Endothelial cell of umbilical vein (primary cell): ENCODE measurements around the gene MROH8. TPM values are rescaled to one million over a fixed set of nuclear protein-coding genes. Genes with fewer than 3 reads are reported as not detected.

Source experiments
- BruUV-seq: library from RNA; stranded (reverse); fragments of 400-500 nt; replicated peaks from 2 replicates; lab custom pipeline; 2021; lab: Mats Ljungman, UMichigan
- CTCF ChIA-PET: fragments of 300-600, 350-600 bp; sonication (Branson Sonifier 250); formaldehyde crosslinking; loops from one replicate; lab custom pipeline; 2021; ENCODE audit warnings: antibody characterized with exemption, inconsistent platforms; lab: Charles Lee
- POLR2A ChIA-PET: fragments of 300-600, 350-600 bp; sonication (Branson Sonifier 250); formaldehyde crosslinking; loops from one replicate; lab custom pipeline; 2021; ENCODE audit warnings: antibody characterized with exemption, inconsistent platforms; lab: Charles Lee
- DNase-seq: peaks from one replicate; pipeline ENCODE4 v3.0.0-alpha.2; 2011; ENCODE audit warnings: low read depth, low spot score
- FAIRE-seq: peaks from 2 replicates; lab custom pipeline; 2011; peaks lifted over from hg19 to GRCh38; lab: Jason Lieb, UNC
- H2AFZ ChIP-seq: 2 replicates; pipeline ENCODE4 v1.6.0; 2012; ENCODE audit warnings: low read depth, low read length, control low read depth, inconsistent platforms
- H3K27ac ChIP-seq: 2 replicates; pipeline ENCODE4 v1.5.1; 2011; ENCODE audit warnings: low read depth, mild to moderate bottlenecking, control low read depth, low read length, moderate library complexity; ENCODE audit not compliant: insufficient read depth
- H3K27me3 ChIP-seq, 2 experiments: 2 replicates each; pipeline versions ENCODE4 v1.6.0 to v1.6.1; 2011; ENCODE audit warnings: low read length in 2 of 2, mixed read lengths in 1 of 2; ENCODE audit not compliant: control insufficient read depth in 2 of 2, insufficient read depth in 2 of 2
- H3K36me3 ChIP-seq, 2 experiments: 2 replicates in 1 of 2; 3 replicates in 1 of 2; pipeline ENCODE4 v1.5.1; 2011; ENCODE audit warnings: low read length in 2 of 2, mild to moderate bottlenecking in 1 of 2, moderate library complexity in 1 of 2; ENCODE audit not compliant: control insufficient read depth in 2 of 2, insufficient read depth in 2 of 2; ENCODE audit errors: extremely low read depth in 1 of 2
- H3K4me1 ChIP-seq: 3 replicates; pipeline ENCODE4 v1.5.1; 2011; ENCODE audit warnings: mild to moderate bottlenecking, low read length; ENCODE audit not compliant: control insufficient read depth, insufficient read depth; ENCODE audit errors: extremely low read depth
- H3K4me2 ChIP-seq: 2 replicates; pipeline ENCODE4 v1.6.1; 2011; ENCODE audit warnings: low read length, control low read depth, mixed read lengths; ENCODE audit not compliant: insufficient read depth
- H3K4me3 ChIP-seq, 3 experiments: fragments of 200-600 bp in 1 of 3; sonication (generic), shearing (Covaris generic) in 1 of 3; replicated peaks in 1 of 3; 2 replicates each; pipeline ENCODE4 v1.5.1; 2011 to 2016; ENCODE audit warnings: control low read depth in 3 of 3, low read length in 3 of 3, mild to moderate bottlenecking in 2 of 3, inconsistent platforms in 1 of 3, low read depth in 1 of 3, moderate library complexity in 1 of 3; ENCODE audit not compliant: insufficient read depth in 1 of 3
- H3K79me2 ChIP-seq: 2 replicates; pipeline ENCODE4 v1.6.0; 2012; ENCODE audit warnings: low read length, inconsistent platforms; ENCODE audit not compliant: control insufficient read depth, insufficient read depth
- H3K9ac ChIP-seq: replicated peaks from 2 replicates; pipeline ENCODE3; 2011; ENCODE audit warnings: low read length, control low read depth; ENCODE audit not compliant: insufficient read depth; ENCODE audit errors: extremely low read depth
- H3K9me1 ChIP-seq: replicated peaks from 3 replicates; pipeline ENCODE4 v1.6.0; 2011; ENCODE audit warnings: mild to moderate bottlenecking, low read length; ENCODE audit not compliant: control insufficient read depth, insufficient read depth; ENCODE audit errors: extremely low read depth
- H3K9me3 ChIP-seq: replicated peaks from 2 replicates; pipeline ENCODE4 v1.5.1; 2012; ENCODE audit warnings: low read length, inconsistent platforms; ENCODE audit not compliant: control insufficient read depth, insufficient read depth
- H4K20me1 ChIP-seq: replicated peaks from 2 replicates; pipeline ENCODE3; 2011; ENCODE audit warnings: mild to moderate bottlenecking, low read length; ENCODE audit not compliant: control insufficient read depth, insufficient read depth; ENCODE audit errors: extremely low read depth
- EZH2 ChIP-seq: IDR thresholded peaks from 2 replicates; pipeline ENCODE4 v1.6.1; 2012; ENCODE audit warnings: borderline replicate concordance, low read depth, mild to moderate bottlenecking, moderate library complexity, low read length, inconsistent platforms; ENCODE audit not compliant: severe bottlenecking
- FOS ChIP-seq: IDR thresholded peaks from 2 replicates; pipeline ENCODE4 v1.6.1; 2011; ENCODE audit warnings: mild to moderate bottlenecking, low read length, moderate library complexity, borderline replicate concordance; ENCODE audit not compliant: insufficient read depth
- GATA2 ChIP-seq: IDR thresholded peaks from 2 replicates; pipeline ENCODE4 v1.7.0; 2011; ENCODE audit warnings: low read depth, mild to moderate bottlenecking, moderate library complexity, mixed read lengths, low read length; ENCODE audit not compliant: insufficient read length, insufficient read depth
- JUN ChIP-seq: IDR thresholded peaks from 2 replicates; pipeline ENCODE4 v1.6.1; 2011; ENCODE audit warnings: borderline replicate concordance, low read depth; ENCODE audit not compliant: insufficient read length, insufficient read depth
- MYC ChIP-seq: IDR thresholded peaks from one replicate; pipeline ENCODE4 v1.6.1; 2011; ENCODE audit warnings: mild to moderate bottlenecking, low read depth, low read length
- POLR2A ChIP-seq: IDR thresholded peaks from 2 replicates; pipeline ENCODE4 v1.6.1; 2012; ENCODE audit warnings: low read depth, mild to moderate bottlenecking, control low read depth, low read length
- POLR2AphosphoS5 ChIP-seq: IDR thresholded peaks from 2 replicates; pipeline ENCODE4 v1.6.1; 2012; ENCODE audit warnings: low read depth, mild to moderate bottlenecking, control low read depth, low read length, moderate library complexity; ENCODE audit not compliant: insufficient read depth
- dilution Hi-C: fragments of 300-500 bp; cut with MboI; formaldehyde crosslinking; loops from one replicate; pipeline ENCODE4 v1.15.0; 2019; ENCODE audit warnings: low sequenced_read_pairs; ENCODE audit not compliant: extremely low pct_ligation_motif_present
- intact Hi-C: fragments of 100-400 bp; cut with micrococcal nuclease; formaldehyde crosslinking; loops from one replicate; pipeline ENCODE4 v1.10.0; 2022
- polyA plus RNA-seq, 4 experiments: library from polyadenylated mRNA; depleted of rRNA in 3 of 4; stranded (reverse) in 3 of 4; unstranded in 1 of 4; fragments of >200 nt; gene quantifications; 2 replicates each; pipeline versions ENCODE4 v1.2.1 to v1.2.3, GENCODE V29; 2011 to 2012; ENCODE audit warnings: missing spikeins in 1 of 4
- total RNA-seq: library from RNA; stranded (reverse); gene quantifications from 2 replicates; pipeline ENCODE4 v1.2.3, GENCODE V29; 2021
- TF ChIP-seq, protein P1 (sequence below): IDR thresholded peaks from 2 replicates; pipeline ENCODE4 v1.6.1; 2011; ENCODE audit not compliant: insufficient read depth, insufficient read length
- TF ChIP-seq, protein P2 (sequence below), 2 donors: IDR thresholded peaks; 1 replicate in 1 of 2; 2 replicates in 1 of 2; pipeline ENCODE4 v1.5.1; 2011; ENCODE audit warnings: low read length in 2 of 2, mild to moderate bottlenecking in 2 of 2, moderate library complexity in 2 of 2, control low read depth in 1 of 2, inconsistent platforms in 1 of 2, low read depth in 1 of 2; ENCODE audit not compliant: insufficient read depth in 1 of 2; ENCODE audit errors: extremely low read depth in 1 of 2

MROH8 gene
- total and polyA plus RNA-seq, 2 donors (not counting 3 experiments of a cell fraction or from before 2014, with no cell fraction given), result 1.3 to 1.5 TPM

DNA sequence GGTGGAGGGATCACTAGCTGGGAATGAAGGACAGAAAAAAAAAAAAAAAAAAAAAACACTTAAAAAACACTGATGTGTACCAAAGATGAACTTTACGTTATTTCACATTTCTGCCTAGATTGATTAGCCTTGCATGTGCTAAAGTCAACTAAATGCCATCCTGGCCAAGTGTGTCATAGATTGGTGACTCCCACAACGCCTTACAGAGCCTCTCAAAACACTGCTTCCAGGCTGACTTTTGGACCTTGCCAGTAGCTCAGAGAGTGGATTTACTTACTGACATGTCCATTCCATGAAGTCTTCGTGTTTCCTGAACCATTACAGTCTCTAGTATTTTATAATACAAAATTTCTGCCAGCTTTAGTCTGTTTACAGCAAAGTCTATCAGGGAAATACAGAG lies 124.1 kb downstream of the MROH8 start:
- peaks cover 0 to 8% of the 10 kb centered on the region in 2 experiments for H3K36me3 ChIP-seq
- no peak overlapping the region for H3K4me3 ChIP-seq
- no peak overlapping the region for H3K27ac ChIP-seq
- no peaks in the 10 kb centered on the region for H3K4me1 ChIP-seq
- DNase-seq (no peak), FAIRE-seq (no peak)
- BruUV-seq, result no TSS peak
- CTCF ChIA-PET, result no interaction called here
- H3K79me2 ChIP-seq, result no peaks in the 10 kb centered on the region
- dilution Hi-C loops (no loop called here), intact Hi-C loops (no loop called here)
- POLR2A ChIA-PET, result no interaction called here
- H3K9me1 ChIP-seq, result no peaks in the 10 kb centered on the region
- TF ChIP-seq MYC (no peak), POLR2A (no peak), EZH2 (no peak), FOS (no peak), POLR2AphosphoS5 (no peak), GATA2 (no peak), JUN (no peak)
- TF ChIP-seq, protein P1, sequence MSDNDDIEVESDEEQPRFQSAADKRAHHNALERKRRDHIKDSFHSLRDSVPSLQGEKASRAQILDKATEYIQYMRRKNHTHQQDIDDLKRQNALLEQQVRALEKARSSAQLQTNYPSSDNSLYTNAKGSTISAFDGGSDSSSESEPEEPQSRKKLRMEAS, result no peak
- TF ChIP-seq, protein P2, sequence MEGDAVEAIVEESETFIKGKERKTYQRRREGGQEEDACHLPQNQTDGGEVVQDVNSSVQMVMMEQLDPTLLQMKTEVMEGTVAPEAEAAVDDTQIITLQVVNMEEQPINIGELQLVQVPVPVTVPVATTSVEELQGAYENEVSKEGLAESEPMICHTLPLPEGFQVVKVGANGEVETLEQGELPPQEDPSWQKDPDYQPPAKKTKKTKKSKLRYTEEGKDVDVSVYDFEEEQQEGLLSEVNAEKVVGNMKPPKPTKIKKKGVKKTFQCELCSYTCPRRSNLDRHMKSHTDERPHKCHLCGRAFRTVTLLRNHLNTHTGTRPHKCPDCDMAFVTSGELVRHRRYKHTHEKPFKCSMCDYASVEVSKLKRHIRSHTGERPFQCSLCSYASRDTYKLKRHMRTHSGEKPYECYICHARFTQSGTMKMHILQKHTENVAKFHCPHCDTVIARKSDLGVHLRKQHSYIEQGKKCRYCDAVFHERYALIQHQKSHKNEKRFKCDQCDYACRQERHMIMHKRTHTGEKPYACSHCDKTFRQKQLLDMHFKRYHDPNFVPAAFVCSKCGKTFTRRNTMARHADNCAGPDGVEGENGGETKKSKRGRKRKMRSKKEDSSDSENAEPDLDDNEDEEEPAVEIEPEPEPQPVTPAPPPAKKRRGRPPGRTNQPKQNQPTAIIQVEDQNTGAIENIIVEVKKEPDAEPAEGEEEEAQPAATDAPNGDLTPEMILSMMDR (IDR thresholded peaks at IDR 0.05; ENCODE audit: extremely low read depth in 1 of 2, insufficient read depth in 1 of 2, low read depth in 1 of 2, low read length in 2 of 2), result no peak
- H3K4me2 ChIP-seq, result no peak overlapping the region
- no peak overlapping the region for H2AFZ ChIP-seq
- no peaks in the 10 kb centered on the region for H4K20me1 ChIP-seq
- no peaks in the 10 kb centered on the region for H3K9me3 ChIP-seq
- no peaks in the 10 kb centered on the region for H3K27me3 ChIP-seq
- H3K9ac ChIP-seq, result no peak overlapping the region
